K562 (cell line): ENCODE results near the gene HLA-E.

ENCODE experiments used
- CBX8 ChIP-seq: fragments of 200-600 bp; sonication (generic); IDR thresholded peaks from 2 replicates; pipeline ENCODE4 v1.6.1; 2012; ENCODE audit warnings: borderline replicate concordance, mixed run types, low read depth, mild to moderate bottlenecking, moderate library complexity, mixed read lengths, low read length, control low read depth, inconsistent platforms; ENCODE audit not compliant: poor library complexity, severe bottlenecking; ENCODE audit errors: extremely low read depth
- E2F1 ChIP-seq: sonication (generic); formaldehyde crosslinking; IDR thresholded peaks from 2 replicates; pipeline ENCODE4 v1.8.1; 2023; ENCODE audit warnings: mild to moderate bottlenecking, missing genetic modification reagents, moderate library complexity
- FOXJ3 ChIP-seq: sonication (generic); formaldehyde crosslinking; IDR thresholded peaks from 2 replicates; pipeline ENCODE4 v1.4.0; 2020; ENCODE audit warnings: mild to moderate bottlenecking, missing genetic modification reagents
- KAT7 ChIP-seq: sonication (generic); formaldehyde crosslinking; IDR thresholded peaks from 2 replicates; pipeline ENCODE4 v1.8.0; 2022; ENCODE audit warnings: missing genetic modification reagents, mild to moderate bottlenecking, borderline replicate concordance
- MYC ChIP-seq, 2 experiments: fragments of 250-450 bp in 1 of 2; sonication (Bioruptor Pico) in 1 of 2; IDR thresholded peaks; 2 replicates each; pipeline versions ENCODE4 v1.5.1 to v1.6.1; 2012 to 2021; ENCODE audit warnings: low read depth in 2 of 2, borderline replicate concordance in 1 of 2, improper control_type of control experiment in 1 of 2, low read length in 1 of 2, mild to moderate bottlenecking in 1 of 2, moderate library complexity in 1 of 2
- PBX2 ChIP-seq, 2 experiments: IDR thresholded peaks in 1 of 2; conservative IDR thresholded peaks in 1 of 2; 2 replicates each; pipeline ENCODE4 v1.6.1; 2016; ENCODE audit warnings: low read depth in 2 of 2, mild to moderate bottlenecking in 1 of 2, missing compliant biosample characterization in 1 of 2, missing genetic modification characterization in 1 of 2, moderate library complexity in 1 of 2
- POLR2A ChIP-seq: fragments of 450-650 bp; conservative IDR thresholded peaks from 2 replicates; pipeline ENCODE4 v1.6.1; 2016
- POLR3A ChIP-seq: IDR thresholded peaks from 2 replicates; pipeline ENCODE4 v1.6.1; 2011; ENCODE audit warnings: borderline replicate concordance, mild to moderate bottlenecking, moderate library complexity; ENCODE audit not compliant: insufficient read length, insufficient read depth; ENCODE audit errors: extremely low read depth
- TFAP4 ChIP-seq: sonication (generic); formaldehyde crosslinking; IDR thresholded peaks from 2 replicates; pipeline ENCODE4 v1.8.0; 2022; ENCODE audit warnings: missing genetic modification reagents, mild to moderate bottlenecking, moderate library complexity, borderline replicate concordance
- XRCC5 ChIP-seq: fragments of 200-400 bp; formaldehyde crosslinking; IDR thresholded peaks from 2 replicates; pipeline ENCODE4 v1.6.1; 2017; ENCODE audit warnings: low read depth, mild to moderate bottlenecking, low read length
- TF ChIP-seq, protein P1 (sequence below), 3 experiments: IDR thresholded peaks in 2 of 3; conservative IDR thresholded peaks in 1 of 3; 2 replicates each; pipeline ENCODE4 v1.5.1; 2011 to 2012; ENCODE audit warnings: low read length in 3 of 3, mild to moderate bottlenecking in 3 of 3, control low read depth in 2 of 3, improper control_type of control experiment in 1 of 3, inconsistent platforms in 1 of 3, low read depth in 1 of 3, mixed read lengths in 1 of 3, moderate library complexity in 1 of 3; ENCODE audit not compliant: insufficient read depth in 2 of 3

- TF ChIP-seq KAT7: no peak
- no peak for TF ChIP-seq CBX8
- TF ChIP-seq E2F1 (CRISPR knock-in tag): no peak
- TF ChIP-seq, protein P1, sequence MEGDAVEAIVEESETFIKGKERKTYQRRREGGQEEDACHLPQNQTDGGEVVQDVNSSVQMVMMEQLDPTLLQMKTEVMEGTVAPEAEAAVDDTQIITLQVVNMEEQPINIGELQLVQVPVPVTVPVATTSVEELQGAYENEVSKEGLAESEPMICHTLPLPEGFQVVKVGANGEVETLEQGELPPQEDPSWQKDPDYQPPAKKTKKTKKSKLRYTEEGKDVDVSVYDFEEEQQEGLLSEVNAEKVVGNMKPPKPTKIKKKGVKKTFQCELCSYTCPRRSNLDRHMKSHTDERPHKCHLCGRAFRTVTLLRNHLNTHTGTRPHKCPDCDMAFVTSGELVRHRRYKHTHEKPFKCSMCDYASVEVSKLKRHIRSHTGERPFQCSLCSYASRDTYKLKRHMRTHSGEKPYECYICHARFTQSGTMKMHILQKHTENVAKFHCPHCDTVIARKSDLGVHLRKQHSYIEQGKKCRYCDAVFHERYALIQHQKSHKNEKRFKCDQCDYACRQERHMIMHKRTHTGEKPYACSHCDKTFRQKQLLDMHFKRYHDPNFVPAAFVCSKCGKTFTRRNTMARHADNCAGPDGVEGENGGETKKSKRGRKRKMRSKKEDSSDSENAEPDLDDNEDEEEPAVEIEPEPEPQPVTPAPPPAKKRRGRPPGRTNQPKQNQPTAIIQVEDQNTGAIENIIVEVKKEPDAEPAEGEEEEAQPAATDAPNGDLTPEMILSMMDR (IDR thresholded peaks at IDR 0.05 in 2 of 3, conservative IDR thresholded peaks at IDR 0.05 in 1 of 3; ENCODE audit: insufficient read depth in 2 of 3, low read depth in 1 of 3, low read length in 3 of 3): no peak
- TF ChIP-seq MYC (IDR thresholded peaks at IDR 0.05; ENCODE audit: low read depth, low read length): no peak
- no peak for TF ChIP-seq MYC (CRISPR knock-in tag; IDR thresholded peaks at IDR 0.05; ENCODE audit: borderline replicate concordance, low read depth)
- no peak for TF ChIP-seq FOXJ3 (CRISPR knock-in tag)
- no peak for TF ChIP-seq PBX2 (CRISPR knock-in tag; IDR thresholded peaks at IDR 0.05; ENCODE audit: low read depth)
- TF ChIP-seq PBX2 (tag; conservative IDR thresholded peaks at IDR 0.05; ENCODE audit: low read depth): no peak
- TF ChIP-seq XRCC5: no peak
- TF ChIP-seq POLR2A: no peak
- no peak for TF ChIP-seq TFAP4 (CRISPR knock-in tag)
- no peak for TF ChIP-seq POLR3A
Measured at GRCh38 chr6:30463651-30464618, 25.4 kb upstream of the HLA-E start.
